ENCODE results near the gene ODC1.

The ODC1 gene

DNA sequence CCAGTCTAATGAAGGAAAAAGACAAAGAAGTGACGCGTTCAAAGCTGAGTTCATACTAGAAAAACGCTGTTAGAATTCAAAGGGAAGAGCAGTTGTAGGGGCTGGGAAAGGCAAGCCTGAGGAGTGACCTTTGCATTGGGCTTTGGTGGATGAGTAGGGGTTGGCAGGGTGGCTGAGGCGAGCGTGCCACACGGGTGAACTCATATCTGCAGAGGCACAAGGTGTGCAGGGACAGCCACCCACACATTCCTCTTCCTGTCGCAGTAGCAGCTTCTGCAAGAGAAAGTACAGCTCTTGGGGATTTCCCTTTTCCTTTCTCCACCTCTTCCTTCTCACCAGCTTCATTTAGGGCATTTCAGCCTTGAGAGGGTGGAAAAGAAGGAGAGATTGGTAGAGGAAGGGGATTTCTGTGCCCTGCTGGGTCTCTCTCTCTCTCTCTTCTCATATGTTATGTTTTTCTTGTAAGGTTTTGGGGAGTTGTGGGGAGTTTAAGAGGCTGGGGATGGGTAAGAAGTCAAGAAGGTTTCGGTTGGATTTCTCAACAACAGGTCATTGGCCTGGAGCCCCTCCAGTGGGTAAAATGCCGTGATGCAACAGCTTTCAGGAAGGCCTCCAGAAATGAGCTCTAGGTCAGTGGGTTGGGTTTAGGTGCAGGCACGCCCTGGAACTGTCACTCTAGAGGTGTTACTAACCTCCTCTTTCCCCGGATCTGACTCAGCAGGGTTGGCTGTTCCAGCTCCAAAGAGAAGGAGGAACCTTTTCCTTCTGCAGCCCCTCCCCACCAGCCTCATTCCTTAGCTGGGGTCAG lies 40.1 kb downstream of the ODC1 start:
- no peak overlapping the region for H3K9ac ChIP-seq (ENCODE audit: low read length)
- no peaks in the 10 kb centered on the region; the same call in 1 of the 2 replicates for H3K27me3 ChIP-seq (ENCODE audit: insufficient read depth, low read length)
- no peaks in the 10 kb centered on the region for H4K20me1 ChIP-seq (ENCODE audit: insufficient read depth, low read length)
- H3K4me1 ChIP-seq (ENCODE audit: insufficient read depth, low read length, severe bottlenecking), result peaks cover 48% of the 10 kb centered on the region
- H3K9me3 ChIP-seq (ENCODE audit: low read length), result no peaks in the 10 kb centered on the region
- no peaks in the 10 kb centered on the region for H3K79me2 ChIP-seq (ENCODE audit: insufficient read depth, low read length)
- no peaks in the 10 kb centered on the region for H3K9me2 ChIP-seq (ENCODE audit: low read depth, low read length)
- H3K4me3 ChIP-seq (ENCODE audit: low read depth, low read length, poor library complexity, severe bottlenecking), result no peak overlapping the region
- no peaks in the 10 kb centered on the region for H3K36me3 ChIP-seq (ENCODE audit: insufficient read depth, low read length)
- no peak for TF ChIP-seq EZH2 (IDR thresholded peaks at IDR 0.05; ENCODE audit: borderline replicate concordance, low read length)
- TF ChIP-seq, protein P1, sequence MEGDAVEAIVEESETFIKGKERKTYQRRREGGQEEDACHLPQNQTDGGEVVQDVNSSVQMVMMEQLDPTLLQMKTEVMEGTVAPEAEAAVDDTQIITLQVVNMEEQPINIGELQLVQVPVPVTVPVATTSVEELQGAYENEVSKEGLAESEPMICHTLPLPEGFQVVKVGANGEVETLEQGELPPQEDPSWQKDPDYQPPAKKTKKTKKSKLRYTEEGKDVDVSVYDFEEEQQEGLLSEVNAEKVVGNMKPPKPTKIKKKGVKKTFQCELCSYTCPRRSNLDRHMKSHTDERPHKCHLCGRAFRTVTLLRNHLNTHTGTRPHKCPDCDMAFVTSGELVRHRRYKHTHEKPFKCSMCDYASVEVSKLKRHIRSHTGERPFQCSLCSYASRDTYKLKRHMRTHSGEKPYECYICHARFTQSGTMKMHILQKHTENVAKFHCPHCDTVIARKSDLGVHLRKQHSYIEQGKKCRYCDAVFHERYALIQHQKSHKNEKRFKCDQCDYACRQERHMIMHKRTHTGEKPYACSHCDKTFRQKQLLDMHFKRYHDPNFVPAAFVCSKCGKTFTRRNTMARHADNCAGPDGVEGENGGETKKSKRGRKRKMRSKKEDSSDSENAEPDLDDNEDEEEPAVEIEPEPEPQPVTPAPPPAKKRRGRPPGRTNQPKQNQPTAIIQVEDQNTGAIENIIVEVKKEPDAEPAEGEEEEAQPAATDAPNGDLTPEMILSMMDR (IDR thresholded peaks at IDR 0.05; ENCODE audit: low read length), result no peak
- H3K27ac ChIP-seq (ENCODE audit: low read depth, low read length, poor library complexity, severe bottlenecking), result no peak overlapping the region
- H3K4me2 ChIP-seq (ENCODE audit: low read length), result peak overlapping the region; percentile 40; the same call in 1 of the 2 replicates
- no peak overlapping the region for H2AFZ ChIP-seq (ENCODE audit: low read length)
- peaks cover 4% of the 10 kb centered on the region; the same call in 1 of the 2 replicates for H3F3A ChIP-seq (ENCODE audit: insufficient read depth, low read length)

DNA sequence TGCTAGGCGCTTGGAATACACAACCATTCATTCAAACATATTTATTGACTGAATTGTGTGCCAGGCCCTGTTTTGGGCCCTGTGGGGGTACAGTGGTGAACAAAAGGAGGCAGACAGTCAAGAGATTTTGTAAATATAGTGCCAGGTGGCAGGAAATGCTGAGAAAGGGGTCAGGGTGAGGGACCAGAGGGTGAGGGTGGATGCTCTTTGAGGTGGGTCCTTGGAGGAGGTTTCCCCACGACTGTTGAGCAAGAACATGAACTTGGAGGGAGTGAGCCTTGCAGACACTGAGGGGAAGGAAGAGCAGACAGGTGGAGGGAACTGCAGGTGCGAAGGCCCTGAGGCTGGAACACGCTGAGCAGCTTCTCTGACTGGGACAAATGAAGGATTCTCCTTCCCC lies 40.7 kb downstream of the ODC1 start:
- no peaks in the 10 kb centered on the region for H4K20me1 ChIP-seq (ENCODE audit: insufficient read depth, low read length)
- H3K9ac ChIP-seq (ENCODE audit: low read length), result no peak overlapping the region
- TF ChIP-seq EZH2 (IDR thresholded peaks at IDR 0.05; ENCODE audit: borderline replicate concordance, low read length), result no peak
- TF ChIP-seq, protein P1 (IDR thresholded peaks at IDR 0.05; ENCODE audit: low read length), result no peak
- H3K9me2 ChIP-seq (ENCODE audit: low read depth, low read length), result no peaks in the 10 kb centered on the region
- no peaks in the 10 kb centered on the region for H3K79me2 ChIP-seq (ENCODE audit: insufficient read depth, low read length)
- H3F3A ChIP-seq (ENCODE audit: insufficient read depth, low read length), result peaks cover 4% of the 10 kb centered on the region; the same call in 1 of the 2 replicates
- no peaks in the 10 kb centered on the region for H3K36me3 ChIP-seq (ENCODE audit: insufficient read depth, low read length)
- H3K4me1 ChIP-seq (ENCODE audit: insufficient read depth, low read length, severe bottlenecking), result peaks cover 48% of the 10 kb centered on the region
- no peak overlapping the region for H3K4me3 ChIP-seq (ENCODE audit: low read depth, low read length, poor library complexity, severe bottlenecking)
- no peak overlapping the region for H3K27ac ChIP-seq (ENCODE audit: low read depth, low read length, poor library complexity, severe bottlenecking)
- no peaks in the 10 kb centered on the region for H3K9me3 ChIP-seq (ENCODE audit: low read length)
- H3K27me3 ChIP-seq (ENCODE audit: insufficient read depth, low read length), result no peaks in the 10 kb centered on the region; the same call in 1 of the 2 replicates
- H2AFZ ChIP-seq (ENCODE audit: low read length), result no peak overlapping the region
- no peak overlapping the region for H3K4me2 ChIP-seq (ENCODE audit: low read length)

DNA sequence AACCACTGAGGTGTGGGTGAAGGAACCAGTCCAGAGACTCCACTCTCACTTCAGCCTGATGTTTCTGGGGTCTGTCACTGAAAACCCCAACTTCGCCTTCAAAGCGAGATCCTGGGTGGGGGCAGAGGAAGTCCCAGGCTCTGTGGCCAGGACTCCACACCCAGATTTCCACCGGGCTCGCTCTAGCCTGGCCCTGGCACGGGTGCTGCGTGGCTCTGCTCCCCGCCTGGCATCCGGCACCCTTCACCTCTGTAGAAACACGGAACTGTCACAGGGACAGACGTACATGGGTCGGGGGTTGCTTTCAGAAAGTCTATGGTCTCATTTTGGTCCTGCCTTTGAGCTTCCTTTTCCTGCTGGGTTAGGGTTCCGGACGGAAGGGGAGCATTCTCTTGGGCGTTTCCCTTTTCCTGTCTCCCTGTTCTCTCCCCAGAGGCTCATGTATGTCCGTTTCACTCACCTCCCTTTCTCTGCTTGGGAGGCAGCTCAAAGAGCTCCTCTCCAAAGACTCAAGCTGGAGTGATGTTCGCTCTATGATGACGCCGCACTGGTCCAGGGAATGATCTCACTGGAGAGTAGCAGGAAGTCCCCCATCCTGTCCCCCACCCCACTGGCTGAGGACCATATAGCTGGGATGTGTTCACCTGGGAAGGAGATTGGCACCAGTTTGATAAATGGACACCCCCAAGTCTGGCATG lies 41.5 kb downstream of the ODC1 start:
- Histone ChIP-seq H3K4me1 (ENCODE audit: insufficient read depth, low read length, severe bottlenecking) (peaks cover 40% of the 10 kb centered on the region), H3F3A (ENCODE audit: insufficient read depth, low read length) (peaks cover 4% of the 10 kb centered on the region; the same call in 1 of the 2 replicates), H3K9ac (ENCODE audit: low read length) (no peak overlapping the region), H3K9me2 (ENCODE audit: low read depth, low read length) (no peaks in the 10 kb centered on the region), H3K79me2 (ENCODE audit: insufficient read depth, low read length) (no peaks in the 10 kb centered on the region), H3K36me3 (ENCODE audit: insufficient read depth, low read length) (no peaks in the 10 kb centered on the region), H4K20me1 (ENCODE audit: insufficient read depth, low read length) (no peaks in the 10 kb centered on the region), H3K4me3 (ENCODE audit: low read depth, low read length, poor library complexity, severe bottlenecking) (no peak overlapping the region), H3K27me3 (ENCODE audit: insufficient read depth, low read length) (no peaks in the 10 kb centered on the region; the same call in 1 of the 2 replicates), H3K27ac (ENCODE audit: low read depth, low read length, poor library complexity, severe bottlenecking) (no peak overlapping the region), H3K4me2 (ENCODE audit: low read length) (no peak overlapping the region), H3K9me3 (ENCODE audit: low read length) (no peaks in the 10 kb centered on the region), H2AFZ (ENCODE audit: low read length) (no peak overlapping the region)
- TF ChIP-seq EZH2 (IDR thresholded peaks at IDR 0.05; ENCODE audit: borderline replicate concordance, low read length), result no peak
- TF ChIP-seq, protein P1 (IDR thresholded peaks at IDR 0.05; ENCODE audit: low read length), result no peak
